ENCODE measurements around the gene KIAA0930.
"Not testable (repeated sequence)": the region's sequence is repeated elsewhere in the genome, so short reads cannot be mapped to it uniquely, and the experiment has no call there.

Gene KIAA0930

GRCh38 chr22:45240810-45241631 is at the start of gene KIAA0930:
TSS of gene KIAA0930 (minus strand) at chr22:45240894. CDS start at chr22:45240703, 191 bp downstream.
- DNase-seq: peak; percentile 66 to 76

- DNase-seq: no peak
Measured at GRCh38 chr22:45286854-45287551, 46.3 kb upstream of the KIAA0930 start.

GRCh38 chr22:45285263-45286058 is 44.8 kb upstream of the KIAA0930 start:
- DNase-seq: no peak

- DNase-seq: no peak
Measured at GRCh38 chr22:45284705-45285262, 44.1 kb upstream of the KIAA0930 start, which contains the start of gene UPK3A. TSS of gene UPK3A (plus strand) at chr22:45284949. CDS start at chr22:45285014, 65 bp downstream.

GRCh38 chr22:45281010-45281409 is 40.3 kb upstream of the KIAA0930 start:
- no peak for DNase-seq

- no peak for DNase-seq
Measured at GRCh38 chr22:45280587-45280980, 39.9 kb upstream of the KIAA0930 start.

GRCh38 chr22:45278125-45278524 is 37.4 kb upstream of the KIAA0930 start:
- DNase-seq: no peak

- not testable (repeated sequence) for DNase-seq
Measured at GRCh38 chr22:45277720-45278119, 37.0 kb upstream of the KIAA0930 start.

- DNase-seq: no peak
Measured at GRCh38 chr22:45276507-45277105, 35.9 kb upstream of the KIAA0930 start.

GRCh38 chr22:45273452-45274075 is 32.9 kb upstream of the KIAA0930 start:
- DNase-seq: no peak

- no peak for DNase-seq
Measured at GRCh38 chr22:45272498-45272897, 31.8 kb upstream of the KIAA0930 start.

- peak; percentile 30 to 85 for DNase-seq
Measured at GRCh38 chr22:45271667-45272201, 31.0 kb upstream of the KIAA0930 start.

GRCh38 chr22:45270095-45271020 is 29.7 kb upstream of the KIAA0930 start:
- DNase-seq: no peak

- peak; percentile 79 to 80 for DNase-seq
Measured at GRCh38 chr22:45268958-45269844, 28.5 kb upstream of the KIAA0930 start.

- DNase-seq: no peak
Measured at GRCh38 chr22:45268167-45268957, 27.7 kb upstream of the KIAA0930 start.

GRCh38 chr22:45265535-45265934 is 24.8 kb upstream of the KIAA0930 start:
- DNase-seq: no peak

- peak; percentile 29 to 73 for DNase-seq
Measured at GRCh38 chr22:45263463-45264269, 23.0 kb upstream of the KIAA0930 start.

Data from hippocampal formation (tissue), 2 donors.